Ishikawa (cell line): ENCODE data around the gene CNN2.

Experiments used
- CEBPB ChIP-seq: IDR thresholded peaks from 2 replicates; pipeline ENCODE4 v1.6.1; 2012
- CREB1 ChIP-seq: IDR thresholded peaks from 2 replicates; pipeline ENCODE4 v1.6.1; 2012; ENCODE audit warnings: low read depth
- EGR1 ChIP-seq: IDR thresholded peaks from 2 replicates; pipeline ENCODE4 v1.6.1; 2012
- RAD21 ChIP-seq: IDR thresholded peaks from 2 replicates; pipeline ENCODE4 v1.6.1; 2012; ENCODE audit warnings: low read depth
- REST ChIP-seq: IDR thresholded peaks from 2 replicates; pipeline ENCODE4 v1.6.1; 2012; ENCODE audit warnings: low read depth, mild to moderate bottlenecking
- TAF1 ChIP-seq: IDR thresholded peaks from 2 replicates; pipeline ENCODE4 v1.6.1; 2012; ENCODE audit warnings: low read depth, mild to moderate bottlenecking
- TEAD4 ChIP-seq: IDR thresholded peaks from 2 replicates; pipeline ENCODE4 v1.6.1; 2012
- TF ChIP-seq, protein P1 (sequence below): IDR thresholded peaks from 2 replicates; pipeline ENCODE4 v1.6.1; 2012

- no peak for TF ChIP-seq TAF1
- TF ChIP-seq CEBPB, result no peak
- no peak for TF ChIP-seq TEAD4
- peak; percentile 82 for TF ChIP-seq RAD21
- TF ChIP-seq EGR1, result no peak
- no peak for TF ChIP-seq REST
- TF ChIP-seq, protein P1, sequence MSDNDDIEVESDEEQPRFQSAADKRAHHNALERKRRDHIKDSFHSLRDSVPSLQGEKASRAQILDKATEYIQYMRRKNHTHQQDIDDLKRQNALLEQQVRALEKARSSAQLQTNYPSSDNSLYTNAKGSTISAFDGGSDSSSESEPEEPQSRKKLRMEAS, result no peak
- no peak for TF ChIP-seq CREB1
These were observed 24.8 kb upstream of the CNN2 start for GRCh38 chr19:1001538-1002166.
